Stimulated activated CD8-positive, alpha-beta memory T cell treated with anti-CD3 and anti-CD28 coated beads, Interleukin-7, amount 100 ng/mL, for 1 hour (primary cell): Measurements from ENCODE around the gene SLC41A1.
"Not testable (repeated sequence)": the region's sequence is repeated elsewhere in the genome, so short reads cannot be mapped to it uniquely, and the experiment has no call there.

Source experiments
- DNase-seq, 2 donors: peaks; one replicate each; pipeline ENCODE4 v3.0.0-alpha.2; 2020; ENCODE audit warnings: low read depth in 2 of 2

SLC41A1 gene

GRCh38 chr1:205812878-205813754, at the start of gene SLC41A1:
SLC41A1 (minus strand) TSS chr1:205813198; CDS start chr1:205810441, 2,757 bp downstream.
- peak; percentile 84 to 86 for DNase-seq

- DNase-seq, result no peak
Observed at GRCh38 chr1:205861540-205861939, 48.5 kb upstream of the SLC41A1 start.

- no peak for DNase-seq
Observed at GRCh38 chr1:205858141-205858961, 45.4 kb upstream of the SLC41A1 start.

GRCh38 chr1:205857501-205857900, 44.5 kb upstream of the SLC41A1 start:
- not testable (repeated sequence) for DNase-seq

- no peak for DNase-seq
Observed at GRCh38 chr1:205856433-205856832, 43.4 kb upstream of the SLC41A1 start.

- no peak for DNase-seq
Observed at GRCh38 chr1:205852969-205853368, 40.0 kb upstream of the SLC41A1 start.

- no peak for DNase-seq
Observed at GRCh38 chr1:205851993-205852392, 39.0 kb upstream of the SLC41A1 start.

GRCh38 chr1:205849619-205850355, 36.8 kb upstream of the SLC41A1 start, which contains the start of gene PM20D1:
PM20D1 (minus strand) TSS chr1:205850132; CDS start chr1:205850072, 60 bp downstream.
- peak; percentile 52 to 62 for DNase-seq

GRCh38 chr1:205843036-205843859, 30.2 kb upstream of the SLC41A1 start:
- no peak for DNase-seq

GRCh38 chr1:205842229-205842628, 29.2 kb upstream of the SLC41A1 start:
- DNase-seq, result no peak

GRCh38 chr1:205840146-205840923, 27.3 kb upstream of the SLC41A1 start:
- DNase-seq, result no peak

- DNase-seq, result no peak
Observed at GRCh38 chr1:205837382-205837970, 24.5 kb upstream of the SLC41A1 start.

- DNase-seq, result no peak
Observed at GRCh38 chr1:205834751-205835150, 21.8 kb upstream of the SLC41A1 start.

- no peak for DNase-seq
Observed at GRCh38 chr1:205832326-205832751, 19.3 kb upstream of the SLC41A1 start.

- no peak for DNase-seq
Observed at GRCh38 chr1:205827623-205828022, 14.6 kb upstream of the SLC41A1 start.

GRCh38 chr1:205826995-205827394, 14.0 kb upstream of the SLC41A1 start:
- no peak for DNase-seq

- DNase-seq, result no peak
Observed at GRCh38 chr1:205826016-205826806, 13.2 kb upstream of the SLC41A1 start.

- DNase-seq, result no peak
Observed at GRCh38 chr1:205824180-205824579, 11.2 kb upstream of the SLC41A1 start.

- DNase-seq, result not testable (repeated sequence)
Observed at GRCh38 chr1:205823260-205823659, 10.3 kb upstream of the SLC41A1 start.
